C4-2B (cell line): ENCODE data around the gene DDIT3.

Source experiments
- ZFX ChIP-seq: fragments of 450-650 bp; IDR thresholded peaks from 2 replicates; pipeline ENCODE4 v1.6.1; 2017
- TF ChIP-seq, protein P1 (sequence below): fragments of 450-650 bp; conservative IDR thresholded peaks from 2 replicates; pipeline ENCODE4 v1.5.1; 2017; ENCODE audit warnings: mild to moderate bottlenecking

DNA sequence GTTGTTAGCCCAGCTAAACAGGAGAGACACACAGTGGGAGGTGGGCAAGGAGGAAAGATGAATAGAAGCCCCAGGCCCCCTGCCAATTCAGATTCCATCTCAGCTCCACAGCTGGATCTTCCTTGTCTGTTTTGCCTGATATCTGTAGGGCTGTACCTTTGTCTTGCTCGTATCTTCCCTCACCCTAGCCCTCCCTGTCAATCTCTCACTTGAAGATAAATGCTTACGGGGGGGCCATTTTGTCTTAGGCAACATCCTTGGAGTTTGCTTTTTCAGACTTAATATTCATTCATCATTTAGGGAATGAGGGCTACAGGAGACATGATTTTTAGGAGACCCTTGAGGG is 32.0 kb upstream of the DDIT3 start:
- TF ChIP-seq, protein P1, sequence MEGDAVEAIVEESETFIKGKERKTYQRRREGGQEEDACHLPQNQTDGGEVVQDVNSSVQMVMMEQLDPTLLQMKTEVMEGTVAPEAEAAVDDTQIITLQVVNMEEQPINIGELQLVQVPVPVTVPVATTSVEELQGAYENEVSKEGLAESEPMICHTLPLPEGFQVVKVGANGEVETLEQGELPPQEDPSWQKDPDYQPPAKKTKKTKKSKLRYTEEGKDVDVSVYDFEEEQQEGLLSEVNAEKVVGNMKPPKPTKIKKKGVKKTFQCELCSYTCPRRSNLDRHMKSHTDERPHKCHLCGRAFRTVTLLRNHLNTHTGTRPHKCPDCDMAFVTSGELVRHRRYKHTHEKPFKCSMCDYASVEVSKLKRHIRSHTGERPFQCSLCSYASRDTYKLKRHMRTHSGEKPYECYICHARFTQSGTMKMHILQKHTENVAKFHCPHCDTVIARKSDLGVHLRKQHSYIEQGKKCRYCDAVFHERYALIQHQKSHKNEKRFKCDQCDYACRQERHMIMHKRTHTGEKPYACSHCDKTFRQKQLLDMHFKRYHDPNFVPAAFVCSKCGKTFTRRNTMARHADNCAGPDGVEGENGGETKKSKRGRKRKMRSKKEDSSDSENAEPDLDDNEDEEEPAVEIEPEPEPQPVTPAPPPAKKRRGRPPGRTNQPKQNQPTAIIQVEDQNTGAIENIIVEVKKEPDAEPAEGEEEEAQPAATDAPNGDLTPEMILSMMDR: no peak
- no peak for TF ChIP-seq ZFX
